WI38 (cell line): ENCODE results near the gene RAB27B.

Source experiments
- H3K4me3 ChIP-seq: 2 replicates; pipeline ENCODE4 v1.5.1; 2011; ENCODE audit warnings: low read depth, mild to moderate bottlenecking, control low read depth, low read length
- CTCF ChIP-seq: IDR thresholded peaks from 2 replicates; pipeline ENCODE4 v1.5.1; 2012; ENCODE audit warnings: low read depth, mild to moderate bottlenecking, control low read depth, low read length

RAB27B gene, protein sequence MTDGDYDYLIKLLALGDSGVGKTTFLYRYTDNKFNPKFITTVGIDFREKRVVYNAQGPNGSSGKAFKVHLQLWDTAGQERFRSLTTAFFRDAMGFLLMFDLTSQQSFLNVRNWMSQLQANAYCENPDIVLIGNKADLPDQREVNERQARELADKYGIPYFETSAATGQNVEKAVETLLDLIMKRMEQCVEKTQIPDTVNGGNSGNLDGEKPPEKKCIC

GRCh38 chr18:54828281-54828881, at the start of gene RAB27B:
RAB27B (plus strand) TSS chr18:54828477; CDS start chr18:54877586, 49,109 bp downstream.
- peak within 1 kb of the TSS; percentile 66 for H3K4me3 ChIP-seq
- no peak for TF ChIP-seq CTCF

- TF ChIP-seq CTCF: no peak
- no peak overlapping the region for H3K4me3 ChIP-seq
Observed at GRCh38 chr18:54780285-54780861, 47.9 kb upstream of the RAB27B start.

DNA sequence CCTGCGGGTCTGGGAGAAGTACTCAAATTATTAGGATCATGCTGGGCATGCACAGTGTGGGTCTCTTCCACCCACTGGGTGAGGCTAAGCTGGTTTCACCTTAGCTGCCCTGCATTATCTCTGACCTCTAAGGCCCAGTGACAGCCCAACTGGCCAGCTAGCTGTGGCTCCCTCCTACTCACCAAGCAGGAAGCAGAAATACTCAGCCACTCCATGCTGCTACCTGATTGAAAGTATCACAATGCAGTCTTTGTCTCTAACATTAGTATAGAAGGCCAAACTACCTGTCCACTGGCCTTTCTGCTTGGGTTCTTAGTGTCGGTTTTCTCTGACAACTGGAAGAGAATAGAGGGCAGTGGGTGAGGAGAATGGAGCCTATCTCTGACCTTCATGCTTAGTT, 47.3 kb upstream of the RAB27B start:
- no peak for TF ChIP-seq CTCF
- H3K4me3 ChIP-seq: no peak overlapping the region

GRCh38 chr18:54783139-54783538, 45.1 kb upstream of the RAB27B start:
- TF ChIP-seq CTCF: no peak
- no peak overlapping the region for H3K4me3 ChIP-seq

DNA sequence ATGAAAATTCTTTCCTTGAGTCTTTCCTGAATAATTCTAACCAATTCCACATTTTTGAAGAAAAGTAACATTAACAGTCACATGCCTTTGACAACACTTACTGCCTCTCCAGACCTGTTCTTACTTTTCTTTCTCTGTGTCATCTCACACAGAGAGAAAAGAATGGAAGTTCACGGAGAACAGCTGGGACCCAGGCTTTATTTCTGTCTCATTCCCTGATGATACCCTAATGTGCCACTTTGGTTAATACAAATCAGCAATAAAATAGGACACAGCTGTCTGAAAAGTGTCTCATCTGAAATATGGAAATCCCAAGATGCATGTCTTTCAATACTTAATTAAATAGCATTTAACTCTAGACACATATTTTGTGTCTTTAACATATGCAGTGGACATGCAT, 42.1 kb upstream of the RAB27B start:
- TF ChIP-seq CTCF: no peak

GRCh38 chr18:54787121-54787520, 41.2 kb upstream of the RAB27B start:
- TF ChIP-seq CTCF: no peak
- H3K4me3 ChIP-seq: no peak overlapping the region

More for the DNA sequence above, 42.1 kb upstream of the RAB27B start:
- H3K4me3 ChIP-seq: no peak overlapping the region

GRCh38 chr18:54787616-54788015, 40.7 kb upstream of the RAB27B start:
- no peak for TF ChIP-seq CTCF

More at GRCh38 chr18:54787616-54788015, 40.7 kb upstream of the RAB27B start:
- H3K4me3 ChIP-seq: no peak overlapping the region
